NCI-H748 (cell line): ENCODE data around the gene DGCR6L.
"Not testable (repeated sequence)": the region's sequence is repeated elsewhere in the genome, so short reads cannot be mapped to it uniquely, and the experiment has no call there.

Experiments used
- DNase-seq: peaks from one replicate; lab custom pipeline; 2025; ENCODE audit not compliant: unreplicated experiment; lab: John Stamatoyannopoulos, UW

The DGCR6L gene

GRCh38 chr22:20319745-20320658, at the start of gene DGCR6L:
DGCR6L (minus strand) TSS chr22:20320060; CDS start chr22:20319988, 72 bp downstream.
- DNase-seq, result peak; percentile 77

DNA sequence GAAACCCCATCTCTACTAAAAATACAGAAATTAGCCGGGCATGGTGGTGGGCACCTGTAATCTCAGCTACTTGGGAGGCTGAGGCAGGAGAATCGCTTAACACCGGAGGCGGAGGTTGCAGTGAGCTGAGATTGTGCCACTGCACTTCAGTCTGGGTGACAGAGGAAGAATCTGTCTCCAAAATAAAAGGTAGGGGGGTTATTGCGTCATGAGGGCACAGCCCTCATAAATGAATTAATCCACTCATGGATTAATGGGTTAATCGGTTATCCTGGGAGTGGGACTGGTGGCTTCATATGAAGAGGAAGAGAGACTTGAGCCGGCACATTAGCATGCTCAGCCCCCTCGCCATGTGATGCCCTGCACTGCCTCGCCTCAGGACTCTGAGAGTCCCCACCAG, 49.0 kb upstream of the DGCR6L start:
- DNase-seq, result not testable (repeated sequence)

DNA sequence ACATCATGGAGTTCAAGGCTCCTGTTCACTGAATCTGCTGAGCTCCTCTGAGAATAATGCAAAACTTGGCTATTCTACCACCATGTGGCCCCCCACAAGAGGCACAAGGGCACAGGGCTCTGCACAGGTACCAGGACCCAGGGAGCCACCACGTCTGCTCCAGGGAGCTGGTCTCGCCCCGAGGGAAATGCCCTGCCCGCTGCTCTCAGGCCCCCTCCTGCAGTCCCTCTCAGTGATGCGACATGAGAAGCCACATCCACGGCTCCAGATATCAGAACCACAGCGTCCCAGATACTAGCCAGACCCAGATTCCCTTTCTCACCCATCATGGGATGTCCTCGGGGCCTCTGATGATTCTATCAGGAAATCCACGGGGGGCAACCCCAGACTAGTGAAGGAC, 47.0 kb upstream of the DGCR6L start:
- DNase-seq, result not testable (repeated sequence)

GRCh38 chr22:20364335-20365260, 44.7 kb upstream of the DGCR6L start:
- DNase-seq, result not testable (repeated sequence)

- DNase-seq, result not testable (repeated sequence)
Measured at GRCh38 chr22:20362403-20362802, 42.5 kb upstream of the DGCR6L start.

GRCh38 chr22:20361752-20362229, 41.9 kb upstream of the DGCR6L start:
- not testable (repeated sequence) for DNase-seq

- DNase-seq, result not testable (repeated sequence)
Measured at GRCh38 chr22:20360866-20361751, 41.2 kb upstream of the DGCR6L start.

DNA sequence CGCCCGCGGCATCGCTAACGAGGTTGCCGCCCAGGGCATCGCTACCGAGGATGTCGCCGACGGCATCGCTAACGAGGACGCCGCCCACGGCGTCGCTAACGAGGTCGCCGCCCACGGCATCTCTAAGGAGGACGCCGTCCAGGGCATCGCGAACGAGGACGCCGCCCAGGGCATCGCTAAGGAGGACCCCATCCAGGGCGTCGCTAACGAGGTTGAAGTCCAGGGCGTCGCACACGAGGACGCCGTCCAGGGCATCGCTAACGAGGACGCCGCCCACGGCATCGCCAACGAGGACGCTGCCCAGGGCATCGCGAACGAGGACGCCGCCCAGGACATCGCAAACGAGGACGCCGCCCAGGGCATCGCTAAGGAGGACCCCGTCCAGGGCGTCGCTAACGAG, 40.4 kb upstream of the DGCR6L start:
- DNase-seq, result not testable (repeated sequence)

DNA sequence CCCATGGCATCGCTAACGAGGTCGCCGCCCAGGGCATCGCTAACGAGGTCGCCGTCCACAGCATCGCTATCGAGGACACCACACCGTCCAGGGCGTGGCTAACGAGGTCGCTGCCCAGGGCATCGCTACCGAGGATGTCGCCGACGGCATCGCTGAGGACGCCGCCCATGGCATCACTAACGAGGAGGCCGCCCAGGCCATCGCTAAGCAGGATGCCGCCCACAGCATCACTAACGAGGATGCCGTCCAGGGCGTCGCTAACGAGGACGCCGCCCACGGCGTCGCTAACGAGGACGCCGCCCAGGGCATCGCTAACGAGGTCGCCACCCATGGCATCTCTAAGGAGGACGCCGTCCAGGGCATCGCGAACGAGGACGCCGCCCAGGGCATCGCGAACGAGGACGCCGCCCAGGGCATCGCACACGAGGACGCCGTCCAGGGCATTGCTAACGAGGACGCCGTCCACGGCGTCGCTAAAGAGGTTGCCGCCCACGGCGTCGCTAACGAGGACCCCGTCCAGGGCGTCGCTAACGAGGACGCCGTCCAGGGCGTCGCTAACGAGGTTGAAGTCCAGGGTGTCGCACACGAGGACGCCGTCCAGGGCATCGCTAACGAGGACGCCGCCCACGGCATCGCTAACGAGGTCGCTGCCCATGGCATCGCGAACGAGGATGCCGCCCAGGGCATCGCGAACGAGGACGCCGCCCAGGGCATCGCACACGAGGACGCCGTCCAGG, 38.8 kb upstream of the DGCR6L start:
- DNase-seq, result not testable (repeated sequence)

DNA sequence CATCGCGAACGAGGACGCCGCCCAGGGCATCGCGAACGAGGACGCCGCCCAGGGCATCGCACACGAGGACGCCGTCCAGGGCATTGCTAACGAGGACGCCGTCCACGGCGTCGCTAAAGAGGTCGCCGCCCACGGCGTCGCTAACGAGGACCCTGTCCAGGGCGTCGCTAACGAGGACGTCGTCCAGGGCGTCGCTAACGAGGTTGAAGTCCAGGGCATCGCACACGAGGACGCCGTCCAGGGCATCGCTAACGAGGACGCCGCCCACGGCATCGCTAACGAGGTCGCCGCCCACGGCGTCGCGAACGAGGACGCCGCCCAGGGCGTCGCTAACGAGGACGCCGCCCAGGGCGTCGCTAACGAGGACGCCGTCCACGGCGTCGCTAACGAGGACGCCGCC, 38.1 kb upstream of the DGCR6L start:
- not testable (repeated sequence) for DNase-seq

DNA sequence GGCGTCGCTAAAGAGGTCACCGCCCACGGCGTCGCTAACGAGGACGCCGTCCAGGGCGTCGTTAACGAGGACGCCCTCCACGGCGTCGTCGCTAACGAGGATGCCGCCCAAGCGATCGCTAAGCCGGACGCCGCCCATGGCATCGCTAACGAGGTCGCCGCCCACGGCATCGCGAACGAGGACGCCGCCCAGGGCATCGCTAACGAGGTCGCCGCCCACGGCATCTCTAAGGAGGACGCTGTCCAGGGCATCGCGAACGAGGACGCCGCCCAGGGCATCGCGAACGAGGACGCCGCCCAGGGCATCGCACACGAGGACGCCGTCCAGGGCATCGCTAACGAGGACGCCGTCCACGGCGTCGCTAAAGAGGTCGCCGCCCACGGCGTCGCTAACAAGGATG, 37.0 kb upstream of the DGCR6L start:
- DNase-seq, result not testable (repeated sequence)

- DNase-seq, result not testable (repeated sequence)
Measured at GRCh38 chr22:20355939-20356636, 36.2 kb upstream of the DGCR6L start.

DNA sequence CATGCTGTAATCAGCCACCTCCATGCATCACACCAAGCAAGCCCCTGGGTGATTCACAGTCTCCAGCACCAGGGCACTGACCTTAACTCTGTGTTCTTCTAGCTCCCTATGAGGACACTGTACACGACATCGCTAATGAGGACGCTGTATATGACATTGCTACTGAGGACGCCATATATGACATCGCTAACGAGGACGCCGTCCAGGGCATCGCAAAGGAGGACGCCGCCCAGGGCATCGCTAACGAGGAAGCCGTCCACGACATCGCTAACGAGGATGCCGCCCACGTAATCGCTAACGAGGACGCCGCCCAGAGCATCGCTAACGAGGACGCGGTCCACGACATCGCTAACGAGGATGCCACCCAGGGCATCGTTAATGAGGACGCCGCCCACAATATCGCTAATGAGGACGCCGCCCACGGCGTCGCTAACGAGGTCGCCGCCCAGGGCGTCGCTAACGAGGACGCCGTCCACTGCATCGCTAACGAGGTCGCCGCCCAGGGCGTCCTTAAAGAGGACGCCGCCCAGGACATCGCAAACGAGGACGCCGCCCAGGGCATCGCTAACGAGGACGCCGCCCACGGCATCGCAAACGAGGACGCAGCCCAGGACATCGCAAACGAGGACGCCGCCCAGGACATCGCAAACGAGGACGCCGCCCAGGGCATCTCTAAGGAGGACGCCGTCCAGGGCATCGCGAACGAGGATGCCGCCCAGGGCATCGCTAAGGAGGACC, 34.5 kb upstream of the DGCR6L start:
- no peak for DNase-seq

DNA sequence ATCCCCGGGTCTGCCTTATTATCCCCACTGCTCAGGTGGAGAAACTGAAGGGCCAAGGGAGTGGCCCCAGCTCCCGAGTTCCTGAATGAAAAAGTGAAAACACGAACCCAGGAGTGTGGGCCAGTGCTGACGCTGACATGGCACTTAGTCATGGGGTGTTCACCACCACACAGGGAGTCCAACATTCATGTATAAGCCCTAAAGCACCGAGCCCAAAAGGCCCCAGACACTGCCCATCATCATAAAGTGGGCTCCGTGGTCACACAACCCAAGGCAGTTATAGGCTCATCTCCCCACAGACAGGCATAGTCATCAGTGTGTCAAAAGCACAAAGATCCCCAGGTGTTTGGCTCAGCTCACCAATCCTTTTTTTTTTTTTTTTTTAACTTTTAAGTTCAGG, 32.7 kb upstream of the DGCR6L start:
- not testable (repeated sequence) for DNase-seq

- not testable (repeated sequence) for DNase-seq
Measured at GRCh38 chr22:20346553-20346952, 26.7 kb upstream of the DGCR6L start.

DNA sequence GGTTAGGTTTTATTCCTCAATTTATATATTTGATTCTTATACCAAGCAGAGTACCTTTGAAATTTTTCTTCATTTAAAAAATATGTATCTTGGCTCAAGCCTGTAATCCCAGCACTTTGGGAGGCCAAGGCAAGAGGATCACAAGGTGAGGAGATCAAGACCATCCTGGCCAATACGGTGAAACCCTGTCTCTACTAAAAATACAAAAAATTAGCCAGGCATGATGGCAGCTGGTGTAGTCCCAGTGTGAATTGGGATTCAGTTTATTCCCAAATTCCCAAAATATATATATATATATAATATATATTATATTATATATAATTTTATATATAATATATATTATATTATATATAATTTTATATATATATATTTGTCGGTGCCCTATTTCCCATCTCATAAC, 18.4 kb upstream of the DGCR6L start:
- not testable (repeated sequence) for DNase-seq

DNA sequence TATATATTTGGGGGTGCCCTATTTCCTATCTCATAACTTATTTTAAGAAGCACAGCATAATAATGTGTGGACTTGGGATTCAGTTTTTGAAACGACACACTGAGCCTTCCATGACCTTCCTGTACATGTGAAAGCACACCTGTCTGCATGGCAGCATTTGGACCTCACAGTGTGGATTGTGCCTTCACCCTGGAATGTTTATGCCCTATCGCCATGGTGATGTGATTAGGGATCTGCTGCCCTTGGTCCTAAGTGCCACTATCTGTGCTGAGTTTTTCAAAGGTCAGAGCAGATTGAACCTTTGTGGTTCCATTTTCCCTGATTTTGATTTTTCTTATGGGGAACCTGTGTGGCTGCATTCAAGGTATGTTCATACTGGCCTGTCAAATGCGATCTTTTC, 17.9 kb upstream of the DGCR6L start:
- not testable (repeated sequence) for DNase-seq

GRCh38 chr22:20336561-20336960, 16.7 kb upstream of the DGCR6L start:
- DNase-seq, result not testable (repeated sequence)
